GM19240 (cell line): ENCODE results near the gene ZNF581.

Experiments
- DNase-seq: peaks from one replicate; pipeline ENCODE4 v3.0.0; 2011; ENCODE audit warnings: low spot score; ENCODE audit not compliant: insufficient read length

The ZNF581 gene

DNA sequence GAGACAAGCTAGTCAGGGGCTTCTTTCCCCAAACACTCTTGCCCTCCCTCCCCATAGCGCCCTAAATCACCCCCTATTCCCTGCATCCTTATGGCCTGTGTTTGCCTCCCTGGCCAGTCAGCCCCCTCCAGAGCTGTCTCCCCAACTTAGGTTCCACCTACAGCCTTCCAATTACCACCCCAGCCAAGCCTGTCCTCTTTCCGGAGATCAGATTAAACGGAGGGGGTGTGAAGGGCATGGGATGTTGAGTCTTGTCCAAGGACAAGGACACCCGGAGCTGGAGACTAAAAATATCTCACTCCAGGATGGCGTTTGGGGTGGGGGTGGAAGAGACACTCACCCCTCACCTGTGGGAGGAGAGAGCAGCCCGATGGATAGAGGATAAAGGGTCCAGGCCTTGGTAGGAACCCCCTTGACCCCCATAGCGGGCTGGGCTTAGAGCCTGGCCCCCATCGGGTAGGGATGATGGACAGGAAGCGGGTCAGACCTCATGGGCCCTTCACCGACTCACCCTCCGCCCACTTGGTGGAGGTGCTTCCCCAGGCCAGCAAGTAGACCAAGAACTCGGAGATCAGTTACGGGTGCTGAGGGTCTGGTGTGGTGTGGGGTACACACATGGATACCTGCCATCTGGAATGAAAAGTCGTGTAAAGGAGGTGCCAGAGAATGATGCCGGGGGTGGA, 32.0 kb upstream of the ZNF581 start:
- DNase-seq: no peak

DNA sequence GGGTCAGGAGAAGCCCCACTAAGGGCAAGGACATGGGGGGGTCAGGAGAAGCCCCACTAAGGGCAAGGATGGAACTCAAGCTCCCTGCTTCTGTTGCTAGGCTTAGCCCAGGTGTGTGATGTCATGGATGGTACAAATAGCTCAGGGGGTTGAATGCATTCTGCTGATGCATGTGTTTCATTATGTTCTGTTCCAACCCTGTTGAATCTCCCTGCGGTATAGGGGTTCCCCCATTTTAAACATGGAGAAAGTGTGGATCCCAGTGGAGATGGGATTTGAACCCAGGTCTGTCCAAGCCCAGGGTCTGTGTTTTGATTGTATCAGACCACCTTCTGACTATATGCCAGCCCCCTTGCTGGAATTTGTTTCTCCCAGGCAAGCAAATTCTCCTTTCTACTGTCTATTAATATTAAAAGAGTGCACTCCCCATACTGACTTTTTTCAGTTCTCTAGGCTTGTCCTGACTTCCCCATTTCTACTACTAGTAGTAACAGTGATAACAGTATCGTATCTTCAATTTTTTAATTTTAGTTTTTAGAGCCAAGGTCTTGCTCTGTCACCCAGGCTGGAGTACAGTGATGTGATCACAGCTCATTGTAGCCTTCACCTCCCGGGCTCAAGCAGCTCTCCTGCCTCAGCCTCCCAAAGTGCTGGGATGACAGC, 31.3 kb upstream of the ZNF581 start:
- no peak for DNase-seq

DNA sequence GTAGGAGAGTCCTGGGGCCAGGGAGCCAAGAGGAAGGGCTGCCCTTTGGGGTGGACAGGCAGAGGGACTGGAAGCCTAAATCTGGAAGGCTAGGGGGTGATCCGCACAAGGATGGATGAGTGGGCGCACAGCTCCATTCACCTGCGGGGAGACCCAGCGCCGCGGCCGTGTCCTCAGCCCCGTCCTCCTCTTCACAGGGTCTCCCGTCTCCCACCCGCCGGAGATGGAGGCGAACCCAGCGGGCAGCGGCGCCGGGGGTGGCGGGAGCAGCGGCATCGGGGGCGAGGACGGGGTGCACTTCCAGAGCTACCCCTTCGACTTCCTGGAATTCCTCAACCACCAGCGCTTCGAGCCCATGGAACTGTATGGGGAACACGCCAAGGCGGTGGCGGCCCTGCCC, 30.1 kb upstream of the ZNF581 start:
- DNase-seq: no peak

DNA sequence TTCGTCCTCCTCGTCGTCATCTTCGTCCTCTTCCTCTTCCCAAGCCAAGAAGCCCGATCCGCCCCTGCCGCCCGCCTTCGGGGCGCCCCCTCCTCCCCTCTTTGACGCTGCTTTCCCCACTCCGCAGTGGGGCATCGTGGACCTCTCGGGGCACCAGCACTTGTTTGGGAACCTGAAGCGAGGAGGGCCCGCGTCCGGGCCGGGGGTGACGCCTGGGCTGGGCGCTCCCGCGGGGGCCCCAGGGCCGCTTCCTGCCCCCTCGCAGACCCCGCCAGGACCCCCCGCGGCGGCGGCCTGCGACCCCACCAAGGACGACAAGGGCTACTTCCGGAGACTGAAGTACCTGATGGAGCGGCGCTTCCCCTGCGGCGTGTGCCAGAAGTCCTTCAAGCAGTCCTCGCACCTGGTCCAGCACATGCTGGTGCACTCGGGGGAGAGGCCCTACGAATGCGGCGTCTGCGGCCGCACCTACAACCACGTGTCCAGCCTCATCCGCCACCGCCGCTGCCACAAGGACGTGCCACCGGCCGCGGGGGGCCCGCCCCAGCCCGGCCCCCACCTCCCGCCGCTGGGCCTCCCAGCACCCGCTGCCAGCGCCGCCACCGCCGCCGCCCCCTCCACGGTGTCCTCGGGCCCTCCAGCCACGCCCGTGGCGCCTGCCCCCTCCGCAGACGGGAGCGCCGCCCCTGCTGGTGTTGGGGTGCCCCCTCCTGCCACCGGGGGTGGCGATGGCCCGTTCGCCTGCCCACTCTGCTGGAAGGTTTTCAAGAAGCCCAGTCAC, 29.3 kb upstream of the ZNF581 start:
- DNase-seq: no peak

DNA sequence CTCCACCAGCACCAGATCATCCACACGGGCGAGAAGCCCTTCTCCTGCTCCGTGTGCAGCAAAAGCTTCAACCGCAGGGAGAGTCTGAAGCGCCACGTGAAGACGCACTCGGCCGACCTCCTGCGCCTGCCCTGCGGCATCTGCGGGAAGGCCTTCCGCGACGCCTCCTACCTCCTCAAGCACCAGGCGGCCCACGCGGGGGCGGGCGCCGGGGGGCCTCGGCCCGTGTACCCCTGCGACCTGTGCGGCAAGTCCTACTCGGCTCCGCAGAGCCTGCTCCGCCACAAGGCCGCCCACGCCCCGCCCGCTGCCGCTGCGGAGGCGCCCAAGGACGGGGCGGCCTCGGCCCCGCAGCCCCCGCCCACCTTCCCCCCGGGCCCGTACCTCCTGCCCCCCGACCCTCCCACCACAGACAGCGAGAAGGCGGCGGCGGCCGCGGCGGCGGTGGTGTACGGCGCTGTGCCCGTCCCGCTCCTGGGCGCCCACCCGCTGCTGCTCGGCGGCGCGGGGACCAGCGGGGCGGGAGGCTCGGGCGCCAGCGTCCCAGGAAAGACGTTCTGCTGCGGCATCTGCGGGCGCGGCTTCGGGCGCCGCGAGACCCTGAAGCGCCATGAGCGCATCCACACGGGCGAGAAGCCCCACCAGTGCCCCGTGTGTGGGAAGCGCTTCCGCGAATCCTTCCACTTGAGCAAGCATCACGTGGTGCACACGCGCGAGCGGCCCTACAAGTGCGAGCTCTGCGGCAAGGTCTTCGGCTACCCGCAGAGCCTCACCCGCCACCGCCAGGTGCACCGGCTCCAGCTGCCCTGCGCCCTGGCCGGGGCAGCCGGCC, 28.5 kb upstream of the ZNF581 start:
- no peak for DNase-seq

DNA sequence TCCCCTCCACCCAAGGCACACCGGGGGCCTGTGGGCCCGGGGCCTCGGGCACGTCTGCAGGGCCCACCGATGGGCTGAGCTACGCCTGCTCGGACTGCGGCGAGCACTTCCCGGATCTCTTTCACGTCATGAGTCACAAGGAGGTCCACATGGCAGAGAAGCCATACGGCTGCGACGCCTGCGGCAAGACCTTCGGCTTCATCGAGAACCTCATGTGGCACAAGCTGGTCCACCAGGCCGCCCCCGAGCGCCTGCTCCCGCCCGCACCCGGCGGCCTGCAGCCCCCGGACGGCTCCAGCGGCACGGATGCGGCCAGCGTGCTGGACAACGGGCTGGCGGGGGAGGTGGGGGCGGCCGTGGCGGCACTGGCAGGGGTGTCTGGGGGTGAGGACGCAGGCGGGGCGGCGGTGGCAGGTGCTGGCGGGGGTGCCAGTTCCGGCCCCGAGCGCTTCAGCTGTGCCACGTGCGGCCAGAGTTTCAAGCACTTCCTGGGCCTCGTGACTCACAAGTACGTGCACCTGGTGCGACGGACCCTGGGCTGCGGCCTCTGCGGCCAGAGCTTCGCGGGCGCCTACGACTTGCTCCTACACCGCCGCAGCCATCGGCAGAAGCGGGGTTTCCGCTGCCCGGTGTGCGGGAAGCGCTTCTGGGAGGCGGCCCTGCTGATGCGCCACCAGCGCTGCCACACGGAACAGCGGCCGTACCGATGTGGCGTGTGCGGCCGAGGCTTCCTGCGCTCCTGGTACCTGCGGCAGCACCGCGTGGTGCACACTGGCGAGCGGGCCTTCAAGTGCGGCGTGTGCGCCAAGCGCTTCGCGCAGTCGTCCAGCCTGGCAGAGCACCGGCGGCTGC, 27.7 kb upstream of the ZNF581 start:
- no peak for DNase-seq

DNA sequence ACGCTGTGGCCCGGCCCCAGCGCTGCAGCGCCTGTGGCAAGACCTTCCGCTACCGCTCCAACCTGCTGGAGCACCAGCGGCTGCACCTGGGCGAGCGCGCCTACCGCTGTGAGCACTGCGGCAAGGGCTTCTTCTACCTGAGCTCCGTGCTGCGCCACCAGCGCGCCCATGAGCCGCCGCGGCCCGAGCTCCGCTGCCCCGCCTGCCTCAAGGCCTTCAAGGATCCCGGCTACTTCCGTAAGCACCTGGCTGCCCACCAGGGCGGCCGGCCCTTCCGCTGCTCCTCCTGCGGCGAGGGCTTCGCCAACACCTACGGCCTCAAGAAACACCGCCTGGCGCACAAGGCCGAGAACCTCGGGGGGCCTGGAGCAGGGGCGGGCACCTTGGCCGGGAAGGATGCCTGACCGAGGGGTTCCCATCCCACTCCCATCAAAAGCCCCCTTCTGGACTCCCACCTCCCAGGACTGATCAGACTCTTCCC, 27.0 kb upstream of the ZNF581 start:
- DNase-seq: no peak

DNA sequence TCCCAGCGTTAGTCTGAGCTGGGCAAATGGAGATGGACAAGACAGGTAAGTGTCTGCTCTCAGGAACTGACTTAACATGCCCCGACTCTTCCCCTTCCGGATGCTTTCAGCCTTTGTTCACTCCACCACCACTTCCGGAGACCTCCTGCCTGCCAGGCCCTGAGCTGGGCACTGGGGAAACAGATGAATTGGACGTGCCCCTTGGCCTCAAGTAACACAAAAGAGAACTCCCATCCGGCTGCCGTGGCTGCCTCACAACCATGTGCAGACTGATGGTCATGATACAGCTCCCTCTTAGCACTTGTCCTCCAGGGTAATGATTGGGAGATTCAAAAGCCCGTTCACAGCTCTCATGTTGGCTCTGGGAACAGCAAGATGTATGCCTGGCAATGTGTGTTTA, 26.0 kb upstream of the ZNF581 start:
- DNase-seq: no peak

DNA sequence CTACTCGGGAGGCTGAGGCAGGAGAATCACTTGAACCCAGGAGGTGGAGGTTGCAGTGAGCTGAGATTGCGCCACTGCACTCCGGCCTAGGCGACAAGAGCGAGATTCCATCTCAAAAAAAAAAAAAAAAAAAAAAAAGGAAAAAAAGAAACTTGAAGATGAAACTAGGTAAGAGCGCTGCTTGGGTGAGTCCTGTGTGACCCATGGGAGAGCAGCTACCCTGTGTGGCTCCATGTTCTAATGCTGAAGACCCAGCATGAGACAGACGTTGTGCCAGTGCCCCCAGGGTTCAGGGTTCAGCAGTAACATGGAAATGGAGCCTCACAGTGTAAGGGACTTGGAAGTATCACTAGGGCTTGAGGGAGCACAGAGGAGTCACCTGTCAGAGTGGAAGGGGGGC, 25.0 kb upstream of the ZNF581 start:
- no peak for DNase-seq

DNA sequence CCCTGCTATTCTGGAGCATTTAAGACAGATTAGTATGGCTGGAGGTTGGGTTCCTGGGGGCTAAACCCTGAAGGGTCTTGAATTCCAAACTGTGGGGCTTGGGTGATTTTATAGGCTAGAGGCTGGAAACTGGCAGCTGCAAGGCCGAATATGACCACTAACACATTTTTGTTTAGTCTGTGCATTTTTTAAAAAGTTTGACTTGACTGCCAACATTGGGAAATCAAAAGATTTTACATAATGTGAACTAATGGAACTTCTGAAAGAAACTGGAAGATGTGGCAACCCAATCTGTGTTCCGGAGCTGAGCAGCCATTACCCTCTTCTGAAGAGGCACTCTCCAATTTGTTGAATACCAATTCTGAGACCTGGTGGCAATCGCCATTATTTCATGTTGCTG, 24.2 kb upstream of the ZNF581 start:
- no peak for DNase-seq

DNA sequence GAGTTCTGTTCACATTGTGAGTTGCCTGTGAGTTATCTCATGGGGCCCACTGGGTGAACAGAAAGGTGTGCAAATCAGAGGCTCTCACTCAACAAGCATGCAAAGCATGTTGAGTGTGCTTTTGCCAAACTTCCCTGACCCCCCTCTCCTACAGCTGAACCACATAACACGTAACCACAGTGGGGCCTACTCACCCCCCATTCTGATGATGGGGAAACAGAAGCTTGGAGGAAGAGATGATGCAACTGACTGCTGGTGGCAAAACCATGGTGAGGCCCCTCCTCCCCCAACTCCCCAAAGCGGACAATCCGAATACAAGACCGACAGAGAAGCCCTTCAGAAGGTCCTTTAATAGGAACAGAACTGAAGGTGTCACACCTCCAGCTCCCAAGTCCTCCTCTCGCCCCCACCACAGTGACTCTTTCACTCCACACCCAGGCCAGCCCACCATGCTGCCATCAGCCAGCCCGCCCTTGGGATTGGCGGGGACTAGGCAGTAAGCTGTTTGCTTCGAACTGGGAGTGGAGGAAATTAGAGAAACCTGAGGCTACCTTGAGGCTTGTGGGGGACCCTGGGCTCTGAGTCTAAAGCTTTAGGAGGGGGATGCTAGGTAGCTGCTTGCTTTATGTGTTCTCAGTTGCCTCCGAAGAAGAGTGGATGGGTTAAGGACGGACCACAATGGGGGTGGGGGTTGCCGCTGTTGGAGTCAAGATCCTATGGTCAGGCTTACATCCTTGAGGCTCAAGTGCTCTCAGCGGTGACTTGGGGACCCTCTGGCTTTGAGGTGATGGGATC, 22.8 kb upstream of the ZNF581 start:
- DNase-seq: no peak

DNA sequence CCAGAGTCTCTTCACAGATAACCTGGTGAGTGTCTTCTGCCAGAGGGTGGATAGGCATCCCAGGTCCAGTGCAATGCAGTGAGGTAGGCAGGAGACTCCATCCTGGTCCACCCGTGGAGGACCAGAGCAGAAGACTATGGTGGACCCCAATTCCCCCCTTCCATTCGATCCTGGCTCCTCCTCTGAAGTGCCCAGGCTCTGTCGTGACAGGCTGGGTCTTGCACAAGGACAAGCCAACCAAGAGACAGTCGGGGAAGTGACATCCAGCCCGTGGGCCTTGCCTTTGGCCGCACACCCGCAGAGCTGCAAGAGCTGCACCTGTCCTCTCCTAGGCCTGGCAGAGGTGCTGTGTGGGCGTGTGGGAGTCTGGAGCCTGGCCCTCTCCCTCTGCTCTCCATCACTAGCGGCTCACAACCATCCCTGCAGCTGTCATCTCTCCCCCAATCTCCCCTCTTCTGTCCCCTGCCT, 22.2 kb upstream of the ZNF581 start:
- DNase-seq: no peak

DNA sequence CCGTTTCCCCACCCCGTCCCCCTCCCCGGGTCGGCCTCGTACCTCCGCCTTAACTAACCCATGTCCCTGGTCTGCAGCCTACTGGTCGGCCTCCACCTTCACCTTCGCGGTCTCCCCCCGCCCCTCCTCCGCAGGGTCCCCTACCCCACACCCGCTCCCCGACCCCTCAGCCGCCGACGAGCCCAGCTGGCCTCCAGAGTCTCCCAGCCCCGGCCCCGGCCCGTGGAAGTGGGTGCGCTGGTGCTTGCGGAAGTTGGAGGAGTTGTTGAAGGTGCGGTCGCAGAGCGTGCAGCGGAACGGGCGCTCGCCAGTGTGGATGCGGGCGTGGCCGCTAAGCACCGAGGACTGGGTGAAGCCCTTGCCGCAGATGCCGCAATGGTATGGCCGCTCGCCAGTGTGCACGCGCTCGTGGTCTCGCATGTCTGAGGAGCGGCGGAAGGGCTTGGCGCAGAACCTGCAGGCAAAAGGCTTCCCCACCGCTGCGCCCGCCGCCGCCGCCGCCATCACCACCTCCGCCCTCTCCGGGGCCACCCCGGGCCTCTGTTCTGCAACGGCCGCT, 21.7 kb upstream of the ZNF581 start:
- no peak for DNase-seq

DNA sequence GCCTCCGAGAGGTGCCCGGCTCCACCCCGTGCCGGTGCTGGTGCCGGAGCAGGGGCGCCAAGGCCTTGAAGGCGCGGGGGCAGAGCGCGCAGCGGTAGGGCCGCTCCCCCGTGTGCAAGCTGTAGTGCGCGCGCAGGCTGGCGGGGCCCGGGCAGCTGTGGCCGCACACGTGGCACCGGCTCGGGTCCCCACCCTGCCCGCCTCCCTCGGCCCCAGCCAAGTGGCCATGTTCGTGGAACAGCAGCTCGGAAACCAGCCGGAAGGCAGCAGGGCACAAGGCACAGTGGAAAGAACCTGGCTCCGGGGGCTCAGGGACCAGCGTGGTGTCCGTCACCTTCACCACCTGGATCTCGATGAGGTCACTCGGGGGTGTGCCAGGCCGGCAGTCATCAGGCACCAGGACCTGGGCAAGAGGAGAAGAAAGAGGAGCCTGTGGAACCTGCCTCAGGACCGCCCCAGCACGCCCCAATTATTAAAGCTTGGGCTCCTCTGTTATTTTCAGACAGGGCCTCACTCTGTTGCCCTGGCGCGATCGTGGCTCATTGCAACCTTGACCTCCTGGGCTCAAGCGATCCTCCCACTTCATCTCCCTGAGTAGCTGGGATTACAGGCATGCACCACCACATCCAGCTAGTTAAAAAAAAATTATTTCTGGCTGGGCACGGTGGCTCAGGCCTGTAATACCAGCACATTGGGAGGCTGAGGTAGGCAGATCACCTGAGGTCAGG, 21.0 kb upstream of the ZNF581 start:
- no peak for DNase-seq

DNA sequence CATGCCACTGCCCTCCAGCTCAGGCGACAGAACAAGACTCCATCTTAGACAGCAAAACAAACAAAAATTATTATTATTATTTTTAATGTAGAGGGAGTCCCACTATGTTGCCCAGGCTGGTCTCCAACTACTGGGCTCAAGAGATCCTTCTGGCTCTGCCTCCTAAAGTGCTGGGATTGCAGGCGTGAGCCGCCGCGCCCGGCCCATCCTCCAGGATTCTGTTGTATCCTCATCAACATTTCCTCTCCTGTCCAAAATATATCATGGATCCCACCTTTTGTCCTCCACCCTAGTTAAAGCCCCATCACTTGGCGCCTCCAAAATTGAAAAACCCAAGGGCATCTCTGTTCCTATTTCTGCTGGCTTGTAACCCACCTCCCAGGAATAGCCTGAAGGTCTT, 20.3 kb upstream of the ZNF581 start:
- no peak for DNase-seq

DNA sequence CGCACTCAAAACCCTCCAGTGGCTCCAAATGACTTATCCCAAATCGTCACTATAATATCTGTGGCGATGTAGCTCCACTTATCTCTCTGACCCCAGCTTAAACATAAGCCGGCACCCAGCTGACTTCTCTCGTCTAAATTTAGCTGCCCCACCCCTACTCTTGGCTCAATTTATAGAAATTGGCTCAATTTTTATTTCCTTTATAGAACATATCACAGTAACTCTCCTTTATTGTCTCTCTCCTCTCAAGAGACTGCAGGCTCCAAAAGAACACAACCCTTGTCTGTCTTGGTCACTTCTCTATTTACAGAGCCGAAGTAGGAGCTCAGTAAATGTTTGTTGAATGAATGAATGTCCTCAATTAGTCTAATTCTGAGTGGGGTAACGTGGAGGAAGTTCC, 19.9 kb upstream of the ZNF581 start:
- no peak for DNase-seq

DNA sequence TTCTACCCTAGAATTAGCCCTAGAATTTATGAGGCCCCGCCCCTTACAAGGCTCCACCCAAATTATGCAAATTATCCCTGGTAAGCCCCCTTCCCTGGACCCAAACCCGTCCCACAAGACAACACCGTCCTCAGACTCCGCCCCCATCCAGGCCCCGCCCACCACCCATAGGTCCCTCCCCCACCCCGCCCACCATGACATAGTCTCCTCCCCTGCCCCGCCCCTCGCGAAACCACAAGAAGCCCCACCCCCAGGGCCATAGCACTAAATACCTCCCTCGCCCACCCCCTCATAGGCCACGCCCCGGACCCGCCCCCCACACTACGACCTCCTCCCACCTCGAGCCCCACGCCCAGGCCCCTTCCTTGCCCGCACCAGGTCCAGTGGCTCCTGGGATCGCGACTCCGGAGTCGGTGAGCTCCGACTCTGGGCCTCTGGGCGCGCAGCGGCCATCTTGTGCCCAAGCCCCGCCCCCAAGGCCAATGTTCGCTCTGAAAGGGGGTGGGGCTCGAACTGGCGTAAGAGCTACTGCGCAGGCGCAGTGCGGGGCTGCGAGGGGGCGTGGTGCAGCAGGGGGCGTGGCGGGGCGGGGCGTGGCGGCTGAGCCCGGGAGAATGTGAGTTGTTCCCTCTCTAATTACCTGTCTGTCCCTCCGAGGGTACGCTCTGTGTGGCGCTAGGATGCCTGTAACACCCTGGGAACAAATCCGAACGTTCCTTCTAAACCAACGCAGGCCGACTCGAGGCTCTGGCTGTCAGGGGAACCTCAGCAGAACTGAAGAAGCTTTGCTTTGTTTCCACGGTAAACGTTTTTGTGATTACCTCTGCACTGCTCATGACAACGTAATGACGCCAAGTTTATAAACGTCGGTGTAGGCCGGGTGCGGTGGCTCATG, 19.1 kb upstream of the ZNF581 start, which contains the start of gene ZNF784:
Gene ZNF784 (minus strand): TSS at position 458 of the 895 bp plus-strand sequence. CDS start 5 bp downstream, at position 453.
- peak; percentile 92 for DNase-seq

DNA sequence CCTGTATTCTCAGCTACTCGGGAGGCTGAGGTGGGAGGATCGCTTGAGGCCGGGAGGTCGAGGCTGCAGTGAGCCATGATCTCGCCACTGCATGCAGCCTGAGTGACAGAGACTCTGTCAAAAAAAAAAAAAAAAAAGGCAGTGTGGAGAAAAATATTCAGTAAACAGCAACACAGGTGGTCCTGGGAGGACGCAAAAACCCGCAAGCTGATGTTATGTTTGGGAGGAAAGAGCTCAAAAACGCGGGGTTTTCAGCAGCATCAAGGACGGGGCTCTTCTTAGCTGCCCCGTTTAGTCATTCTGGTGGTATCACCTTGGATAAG, 18.5 kb upstream of the ZNF581 start:
- no peak for DNase-seq
